GM19025 (cell line): Measurements from ENCODE around the gene TSPAN3.
A peak's percentile ranks its signal among the peaks of the same experiment; 100 is the strongest.

ENCODE experiments used
- ATAC-seq: cut with Tn5 transposase; IDR thresholded peaks from one replicate; pipeline ENCODE4 v1.9.1; 2021; ENCODE audit warnings: mild to moderate bottlenecking, low read depth, moderate library complexity; ENCODE audit not compliant: unreplicated experiment

Gene TSPAN3

DNA sequence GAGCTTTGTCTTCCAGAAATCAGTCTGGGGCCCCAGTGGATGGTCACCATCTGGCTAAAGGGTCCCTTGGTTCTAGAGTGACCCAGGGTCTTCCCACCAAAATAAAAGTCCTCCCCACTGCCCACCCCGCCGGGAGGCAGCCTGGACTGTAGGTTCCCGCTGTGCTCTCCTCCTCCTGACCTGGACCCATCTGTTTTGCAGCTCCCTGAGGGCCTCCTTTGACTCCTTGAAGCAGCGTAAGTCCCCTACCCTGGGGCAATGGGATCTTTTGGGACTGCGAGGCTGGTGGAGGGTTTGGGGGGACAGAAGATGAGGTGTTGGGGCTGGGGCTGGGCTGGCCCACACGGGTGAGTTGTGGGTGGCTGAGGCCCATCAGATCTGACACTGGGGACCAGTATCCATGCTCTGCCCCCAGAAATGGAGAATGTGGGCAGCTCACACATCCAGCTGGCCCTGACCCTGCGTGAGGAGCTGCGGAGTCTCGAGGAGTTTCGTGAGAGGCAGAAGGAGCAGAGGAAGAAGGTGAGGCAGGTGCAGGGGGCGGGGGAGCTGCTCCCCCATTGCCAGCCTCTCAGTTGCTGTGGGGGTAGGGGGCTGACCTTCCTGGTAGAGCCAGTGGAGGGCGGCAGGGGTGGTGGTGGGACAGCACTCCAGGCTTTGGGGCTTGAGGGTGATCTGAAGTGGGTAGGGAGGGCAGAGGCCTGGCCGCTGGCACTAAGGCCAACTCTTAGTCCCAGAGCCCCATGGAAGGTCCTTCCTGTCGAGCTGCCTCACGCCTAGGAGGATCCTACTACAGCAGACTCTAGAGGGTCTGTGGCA lies 45.6 kb downstream of the TSPAN3 start:
- ATAC-seq = no peak

DNA sequence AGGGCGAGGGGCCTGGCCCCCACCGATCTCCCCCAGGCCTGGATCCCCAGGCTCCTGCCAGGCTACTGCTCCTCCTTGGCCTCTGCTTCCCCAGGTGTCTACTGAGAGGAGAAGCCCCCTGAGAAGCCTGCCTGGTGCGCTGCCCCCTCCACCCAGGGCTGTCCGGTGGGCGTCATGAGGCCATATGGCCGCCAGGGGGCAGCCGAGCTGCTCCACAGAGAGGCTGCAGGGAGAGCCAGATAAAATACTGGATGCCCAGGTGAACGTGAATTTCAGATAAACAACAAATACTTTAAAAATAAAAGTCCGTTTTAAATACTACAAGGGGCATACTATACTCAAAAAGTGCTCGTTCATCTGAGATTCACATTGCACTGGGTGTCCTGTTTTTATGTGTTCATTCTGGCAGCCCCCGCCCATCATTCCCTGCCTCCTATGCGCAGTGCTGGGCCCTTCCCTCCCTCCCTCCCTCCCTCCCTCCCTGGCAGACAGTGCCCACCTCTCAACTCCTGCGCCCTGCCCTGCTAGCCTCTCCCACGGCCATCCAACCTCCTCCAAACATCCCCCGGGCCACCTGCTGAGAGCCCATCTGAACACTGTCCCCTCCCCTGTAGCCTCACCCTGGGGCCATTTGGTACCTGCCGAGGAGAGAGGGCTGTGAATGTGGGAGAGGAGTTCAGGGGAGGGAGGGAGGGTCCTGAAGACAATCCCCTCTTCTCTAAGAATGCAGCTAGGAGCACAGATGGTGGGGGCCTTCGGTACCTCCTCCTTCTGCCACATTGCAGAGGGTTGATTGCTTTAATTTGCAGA lies 46.4 kb downstream of the TSPAN3 start:
- ATAC-seq = no peak

DNA sequence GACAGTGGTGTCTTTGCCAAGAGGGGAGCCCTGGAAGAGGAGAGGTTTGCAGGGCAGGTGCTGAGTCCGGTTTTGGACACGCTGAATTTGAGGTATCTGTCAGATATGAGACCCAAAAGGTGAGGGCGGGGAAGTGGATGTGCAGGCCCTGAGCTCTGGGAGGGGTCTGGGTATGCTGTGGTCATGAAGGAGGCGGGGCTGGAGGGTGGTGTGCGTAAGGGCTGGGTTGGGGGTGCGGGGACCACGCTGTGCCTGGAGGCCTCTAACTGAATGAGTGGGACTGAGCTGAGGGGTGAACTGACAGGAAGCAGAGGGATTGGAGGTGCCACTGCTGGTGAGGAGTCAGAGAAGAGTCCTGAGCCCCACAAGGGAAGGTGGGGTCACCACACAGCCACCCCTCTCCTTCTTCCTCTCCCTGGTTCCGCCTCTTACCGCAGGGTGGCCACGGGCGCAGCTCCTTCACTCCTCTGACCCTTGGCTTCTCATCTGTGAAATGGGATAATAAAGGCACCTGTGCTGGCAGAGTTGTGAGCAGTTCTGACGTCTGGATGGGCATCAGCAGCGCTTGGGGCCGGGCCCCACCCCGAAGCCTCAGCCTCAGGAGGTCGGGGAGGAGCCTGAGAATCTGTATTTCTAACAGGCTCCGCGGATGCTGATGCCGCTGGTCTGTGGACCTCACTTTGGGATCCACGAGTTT lies 47.2 kb downstream of the TSPAN3 start:
- ATAC-seq = no peak

DNA sequence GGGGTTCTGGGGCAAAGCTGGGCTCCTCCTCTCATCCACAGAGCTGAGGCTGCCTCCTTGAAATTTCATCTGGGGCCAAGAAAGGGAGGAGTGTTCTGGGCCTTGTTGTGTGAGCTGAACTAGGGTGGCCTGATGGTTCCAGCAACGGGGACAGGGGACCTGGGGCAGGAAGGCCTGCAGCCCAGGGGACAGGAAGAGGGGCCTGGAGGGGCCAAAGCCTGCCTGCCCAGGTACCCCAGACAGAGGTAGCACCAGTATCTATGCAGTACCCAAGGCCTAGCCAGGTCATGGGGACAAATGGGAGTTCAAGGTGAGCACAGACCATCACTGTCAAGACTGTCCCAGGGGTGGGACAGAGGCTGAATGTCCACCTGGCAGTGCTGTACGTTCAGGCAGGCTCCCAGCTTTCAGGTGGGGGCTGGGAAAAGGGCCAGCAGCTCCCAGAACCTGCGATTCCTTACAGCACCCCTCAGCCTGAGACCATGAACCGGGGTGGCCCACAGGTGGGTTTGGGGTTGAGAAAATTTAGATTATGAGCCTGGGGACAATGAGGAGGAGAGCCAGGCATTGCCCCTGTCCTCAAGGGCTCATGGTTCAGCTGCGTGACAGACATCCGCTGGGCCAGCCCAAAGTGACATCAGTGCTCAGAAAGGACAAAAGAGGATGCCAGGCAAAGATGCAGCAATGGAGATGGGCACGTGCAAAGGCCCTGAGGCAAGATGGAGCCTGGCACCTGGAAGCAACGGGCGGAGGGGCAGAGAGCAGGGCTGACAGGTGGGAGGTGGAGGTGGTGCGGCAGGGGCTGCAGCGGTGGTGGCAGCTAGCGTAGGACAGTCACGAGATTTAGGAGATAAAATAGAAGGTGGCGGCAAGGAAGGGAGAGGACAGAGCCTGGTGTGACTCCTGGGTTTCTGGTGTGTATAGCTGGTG lies 48.0 kb downstream of the TSPAN3 start:
- ATAC-seq = no peak

DNA sequence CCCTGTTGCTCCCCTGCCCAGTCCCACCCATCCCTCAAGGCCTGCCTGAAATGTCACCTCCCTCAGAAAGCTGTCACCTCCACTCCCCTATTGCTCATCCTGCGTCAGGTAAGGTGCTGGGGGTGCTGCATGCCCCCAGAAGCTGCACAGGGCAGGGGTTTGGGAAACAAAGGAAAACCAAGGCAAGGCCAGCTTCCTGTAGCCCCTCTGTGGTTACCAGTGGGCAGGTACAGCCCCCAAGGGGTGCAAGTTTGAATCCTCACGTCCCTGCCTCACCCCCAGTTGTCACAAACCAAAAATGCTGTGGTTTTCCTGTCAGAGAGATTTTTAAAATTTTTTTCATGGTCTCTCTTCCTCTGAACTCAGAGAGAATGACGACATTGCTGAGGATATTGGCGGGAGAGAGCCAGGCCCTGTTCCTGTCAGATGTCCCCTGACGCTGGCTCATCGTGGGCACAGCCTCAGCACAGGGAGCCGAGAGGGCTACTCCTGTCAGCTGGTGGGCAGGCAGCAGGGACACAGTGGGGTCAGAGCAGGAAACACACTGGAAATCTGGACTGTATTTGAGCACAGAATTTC lies 49.0 kb downstream of the TSPAN3 start:
- no peak for ATAC-seq

DNA sequence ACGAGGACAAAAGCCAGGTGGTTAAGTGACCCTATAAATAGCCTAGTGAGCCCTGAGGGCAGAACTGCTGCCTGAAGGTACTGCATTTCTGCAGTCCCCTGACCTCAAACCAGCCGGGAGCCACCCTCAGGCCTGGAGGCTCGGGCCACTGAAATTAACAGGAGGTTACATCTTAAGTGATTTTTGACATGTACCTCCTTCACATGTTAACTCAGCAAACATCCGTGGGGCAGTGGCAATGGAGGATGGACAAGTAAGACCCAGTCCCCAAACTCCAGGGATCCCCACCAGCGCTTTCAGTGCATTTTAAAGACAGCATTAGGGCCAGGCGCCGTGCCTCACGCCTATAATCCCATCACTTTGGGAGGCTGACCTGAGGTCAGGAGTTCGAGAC lies 49.8 kb downstream of the TSPAN3 start:
- ATAC-seq = no peak

DNA sequence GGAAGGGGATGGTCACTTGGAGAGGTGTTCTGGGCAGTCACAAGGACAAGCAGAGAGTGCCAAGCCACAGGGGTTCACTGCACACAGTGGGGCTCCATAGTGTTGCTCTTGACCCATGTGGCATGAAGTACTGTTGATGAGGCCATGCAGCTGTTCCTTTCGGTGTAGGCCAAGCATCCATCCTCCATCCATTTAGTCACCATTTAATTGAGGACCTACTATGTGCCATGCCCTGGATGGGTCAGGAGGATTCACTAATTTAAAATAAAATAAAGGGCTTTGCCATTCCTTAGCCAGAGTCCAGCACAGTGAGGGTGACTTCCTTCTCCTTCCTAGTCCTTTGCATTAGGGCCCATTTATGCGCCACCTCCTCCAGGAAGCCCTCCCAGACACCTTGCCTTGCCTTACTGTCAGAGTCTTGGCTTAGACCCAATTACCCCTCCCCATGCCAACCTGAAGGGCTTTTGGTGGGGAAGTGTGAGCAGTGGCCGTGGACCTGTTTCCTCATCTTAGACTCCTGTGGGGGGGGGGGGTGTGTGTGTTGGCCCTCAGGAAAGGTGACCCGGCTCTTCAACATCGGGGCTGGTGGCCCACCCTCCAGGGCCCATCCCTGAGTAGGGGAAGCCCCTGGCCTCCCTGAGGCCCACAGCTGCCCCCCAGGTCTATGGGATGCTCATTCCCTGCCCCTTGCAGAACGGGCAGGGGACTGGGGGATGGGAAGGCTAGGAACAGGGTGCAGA lies 50.4 kb downstream of the TSPAN3 start:
- no peak for ATAC-seq

DNA sequence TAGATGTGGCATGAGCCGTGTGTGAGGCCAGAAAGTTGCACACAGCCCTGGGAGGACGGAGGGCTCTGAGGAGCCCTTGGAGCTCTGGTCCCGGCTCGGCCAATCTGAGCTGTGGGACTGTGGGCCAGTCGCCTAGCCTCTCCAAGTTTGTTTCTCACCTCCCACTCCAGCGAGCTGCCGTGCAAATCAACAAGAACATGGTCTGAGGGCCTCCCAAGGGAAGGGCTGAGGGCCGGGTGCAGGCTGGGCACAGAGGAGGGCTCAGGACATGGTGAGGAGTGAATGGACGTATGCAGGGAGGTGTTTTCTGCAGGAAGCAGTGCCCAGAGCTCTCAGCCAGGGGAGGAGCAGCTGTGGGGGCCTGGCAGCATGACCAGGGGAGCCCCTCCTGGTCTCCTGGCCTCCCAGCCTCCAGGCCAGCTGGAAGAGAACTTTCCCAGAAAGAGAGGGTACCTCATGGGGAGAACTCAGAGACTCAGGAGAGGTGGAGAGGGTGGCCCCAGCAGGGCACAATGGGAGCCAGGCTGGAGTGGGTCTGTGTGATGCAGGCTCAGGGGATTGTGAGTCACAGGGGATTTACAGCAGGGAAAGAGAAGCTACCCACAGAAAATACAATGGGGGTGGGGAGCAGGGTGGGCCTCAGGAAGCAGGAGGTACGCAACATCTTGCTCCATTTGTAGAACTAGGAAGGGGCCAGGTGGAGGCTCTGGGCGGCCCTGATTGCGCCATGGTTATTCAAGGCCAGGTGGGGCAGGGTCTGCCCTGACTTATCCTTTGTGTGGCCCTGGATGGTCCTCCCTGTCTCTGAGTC lies 51.2 kb downstream of the TSPAN3 start:
- ATAC-seq = no peak

DNA sequence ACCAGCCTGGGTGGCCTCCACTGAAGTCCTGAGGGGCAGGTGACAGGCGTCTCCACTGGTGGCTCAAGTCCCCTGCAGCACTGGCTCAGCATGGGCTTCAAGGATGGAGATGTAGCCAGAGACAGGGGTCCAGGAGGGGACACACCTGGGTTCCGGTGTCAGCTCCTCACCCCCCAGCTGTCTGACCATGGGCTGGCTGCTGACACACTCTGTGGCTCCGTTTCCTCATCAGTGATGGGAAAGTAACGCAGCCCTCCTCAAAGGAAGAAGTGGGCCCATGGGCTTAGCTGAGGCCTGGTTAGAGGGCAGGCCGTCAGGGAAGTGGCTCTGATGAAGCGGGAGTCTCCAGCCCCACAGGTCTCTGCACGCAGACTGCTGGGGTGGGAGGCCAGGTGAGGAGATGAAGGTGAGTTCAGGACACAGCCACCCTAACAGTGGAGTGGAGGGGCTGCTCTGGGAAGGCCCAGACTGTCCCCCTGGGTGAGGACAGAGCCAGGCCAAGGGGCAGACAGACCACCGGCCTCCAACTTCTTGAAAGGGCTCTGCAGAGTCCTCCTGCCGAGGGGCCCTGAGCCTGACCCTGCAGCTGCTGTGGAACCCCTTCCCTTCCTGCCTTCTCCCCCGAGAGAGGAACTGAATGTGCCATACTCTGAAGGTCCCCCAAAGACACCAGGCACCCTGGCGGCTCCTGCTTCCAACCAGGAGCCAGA lies 52.0 kb downstream of the TSPAN3 start:
- ATAC-seq = no peak

DNA sequence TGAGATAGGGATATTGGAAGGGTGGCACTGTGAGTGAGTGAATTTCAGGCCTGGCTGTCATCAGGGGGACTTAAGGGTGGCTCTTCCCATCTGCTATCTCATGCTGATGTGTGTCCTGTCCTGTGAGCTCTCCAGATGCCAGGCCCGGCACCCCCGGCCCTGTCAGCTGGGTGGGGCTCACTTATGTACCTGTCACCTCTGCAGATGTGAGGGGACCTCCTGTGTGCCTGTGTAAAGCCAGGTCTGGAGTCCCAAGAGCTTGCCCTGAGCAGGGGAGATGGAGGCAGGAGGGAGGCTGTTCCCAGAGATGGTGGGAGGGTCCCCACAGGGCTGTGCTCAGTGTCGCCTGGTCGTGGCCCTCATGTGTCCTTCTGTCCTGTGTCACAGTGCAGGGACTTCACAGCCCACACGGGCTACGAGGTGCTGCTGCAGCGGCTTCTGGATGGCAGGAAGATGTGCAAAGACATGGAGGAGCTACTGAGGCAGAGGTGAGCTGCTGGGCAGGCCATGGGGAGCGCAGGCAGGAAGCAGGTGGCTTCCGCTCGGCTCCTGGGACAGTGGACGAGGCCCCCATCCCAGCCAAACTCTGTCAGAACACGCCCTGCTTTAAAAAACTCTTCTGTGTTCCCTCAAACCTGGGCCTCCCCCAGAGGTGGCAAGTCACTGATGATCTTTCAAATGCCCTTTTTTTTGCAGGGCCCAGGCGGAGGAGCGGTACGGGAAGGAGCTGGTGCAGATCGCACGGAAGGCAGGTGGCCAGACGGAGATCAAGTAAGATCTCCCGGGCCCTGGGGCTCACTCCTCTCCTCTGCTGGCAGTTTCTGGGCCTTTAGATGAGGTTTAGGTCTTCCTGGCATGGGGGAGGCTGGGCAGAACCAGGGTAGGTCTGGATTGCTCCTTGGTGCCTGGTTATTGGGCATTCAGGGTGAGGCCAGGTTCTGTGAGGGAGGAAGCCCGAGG lies 52.9 kb downstream of the TSPAN3 start:
- no peak for ATAC-seq

DNA sequence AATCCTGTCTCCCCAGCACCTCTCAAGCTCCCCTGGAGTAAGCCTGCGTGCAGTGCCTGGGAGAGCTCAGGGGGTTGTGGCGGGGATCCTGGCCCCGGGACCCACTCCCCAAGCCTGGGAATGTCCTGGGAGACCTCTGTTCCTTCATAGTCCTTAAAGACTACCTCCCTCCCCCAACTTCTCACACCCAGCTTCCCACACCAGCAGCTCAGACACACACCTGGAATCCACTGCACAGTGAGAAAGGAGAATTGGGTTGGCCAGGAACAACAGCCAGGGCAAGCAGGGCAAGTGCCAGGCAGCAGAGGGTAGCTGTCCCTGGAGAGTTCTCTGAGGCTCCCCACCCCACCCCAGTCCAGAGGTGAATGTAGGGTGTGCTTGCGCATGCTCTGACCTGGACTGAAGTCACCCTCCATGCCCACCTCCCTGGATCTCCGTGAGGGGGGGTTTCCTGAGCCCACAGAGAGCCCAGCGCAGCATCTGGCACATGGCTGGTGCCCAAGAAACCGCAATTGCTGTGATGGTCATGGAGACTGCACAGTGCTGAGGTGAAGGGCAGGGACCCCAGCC lies 53.7 kb downstream of the TSPAN3 start:
- ATAC-seq = no peak

DNA sequence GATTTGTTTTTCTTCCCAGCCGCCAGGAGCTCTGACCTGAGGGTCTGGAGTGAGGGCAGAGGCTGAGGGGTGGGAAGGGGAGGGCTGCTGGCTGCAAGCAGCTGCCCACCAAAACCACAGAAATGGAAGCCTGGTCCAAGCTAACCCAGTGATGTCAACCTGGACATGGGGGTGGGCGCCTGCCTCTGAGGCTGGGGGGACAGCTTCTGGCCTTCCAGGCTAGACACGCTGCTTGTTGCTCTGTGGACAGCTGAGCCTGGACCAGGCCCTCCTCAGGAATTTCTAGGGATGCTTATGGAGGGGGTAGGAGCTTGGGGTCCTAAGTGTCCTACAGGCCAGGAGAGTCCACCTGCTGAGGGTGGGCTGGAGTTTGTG lies 54.6 kb downstream of the TSPAN3 start:
- no peak for ATAC-seq

DNA sequence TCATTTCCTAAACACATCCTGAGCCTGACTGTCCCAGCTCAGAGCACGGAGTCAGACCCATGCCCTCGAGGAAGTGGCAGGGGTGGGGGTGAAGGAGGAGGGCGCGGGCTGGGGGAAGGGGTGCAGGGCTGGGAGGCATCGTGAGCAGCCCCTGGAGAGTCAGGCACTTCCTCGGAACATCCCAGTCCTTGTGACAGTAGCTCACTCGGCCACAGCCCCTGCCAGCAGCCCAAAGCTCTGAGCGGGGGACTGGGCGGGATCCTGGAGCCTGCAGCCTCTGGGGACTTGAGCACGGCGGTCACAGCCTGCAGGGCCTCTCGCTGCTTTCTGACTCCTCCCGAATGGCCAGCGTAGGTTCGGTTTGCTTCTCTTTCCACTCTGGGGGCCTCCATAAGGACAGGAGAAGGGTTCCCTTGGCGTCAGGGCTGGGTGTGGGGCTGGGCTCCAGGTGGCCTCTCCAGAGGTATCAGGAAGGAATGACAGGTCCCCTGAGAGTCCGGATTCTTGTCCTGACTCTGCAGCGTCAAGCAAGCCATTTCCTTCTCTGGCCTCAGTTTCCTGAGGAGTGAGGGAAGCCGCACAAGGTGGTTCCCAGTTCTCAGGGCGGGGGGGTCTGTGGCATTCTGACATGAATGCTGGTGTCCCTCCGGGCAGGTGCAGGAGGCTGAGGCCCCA lies 55.1 kb downstream of the TSPAN3 start:
- ATAC-seq = no peak

DNA sequence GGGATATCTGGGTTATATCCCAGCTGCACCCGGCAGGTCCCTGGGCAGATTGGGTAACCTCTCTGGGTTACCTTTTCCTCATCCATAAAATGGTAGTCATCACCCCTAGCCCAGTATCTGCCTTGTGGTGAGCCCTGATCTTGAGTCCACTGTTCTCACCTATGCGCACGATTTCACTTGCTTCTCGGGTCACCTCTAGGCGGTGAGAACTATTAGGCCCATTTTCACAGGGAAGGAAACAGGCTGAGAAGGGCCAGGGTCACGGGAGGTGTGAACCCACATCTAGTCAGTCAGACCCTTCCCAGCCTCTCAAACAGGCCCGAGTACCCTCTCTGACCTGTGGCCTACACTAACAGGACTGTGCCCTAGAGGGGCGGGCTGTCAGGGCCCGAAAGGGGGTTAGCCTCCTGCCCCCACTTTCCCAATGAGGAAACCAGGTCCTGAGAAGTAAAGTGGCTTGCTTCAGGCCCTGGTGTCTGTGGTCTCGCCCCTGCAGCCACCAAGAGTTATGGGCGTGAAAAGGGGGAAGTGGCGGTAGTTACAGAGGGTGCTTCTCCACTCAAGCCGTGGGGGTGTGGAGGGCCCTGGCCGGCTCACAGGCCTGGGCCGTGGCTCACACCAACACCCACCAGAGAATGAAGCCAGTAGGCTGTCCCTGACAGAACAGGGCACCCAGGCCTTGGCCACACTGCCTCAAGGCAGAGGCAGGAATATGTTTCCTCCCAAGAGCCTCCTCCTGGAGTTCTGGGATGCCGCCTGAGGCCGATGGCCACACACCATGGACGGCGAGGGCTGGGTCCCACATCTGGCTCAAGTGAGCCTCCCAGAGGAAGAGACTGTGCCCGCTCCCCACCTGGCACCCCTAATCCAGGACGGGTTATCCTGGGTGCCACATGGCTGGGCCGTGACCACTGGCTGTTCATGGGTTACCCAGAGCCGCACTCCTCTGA lies 56.5 kb downstream of the TSPAN3 start:
- peak; percentile 45 for ATAC-seq

DNA sequence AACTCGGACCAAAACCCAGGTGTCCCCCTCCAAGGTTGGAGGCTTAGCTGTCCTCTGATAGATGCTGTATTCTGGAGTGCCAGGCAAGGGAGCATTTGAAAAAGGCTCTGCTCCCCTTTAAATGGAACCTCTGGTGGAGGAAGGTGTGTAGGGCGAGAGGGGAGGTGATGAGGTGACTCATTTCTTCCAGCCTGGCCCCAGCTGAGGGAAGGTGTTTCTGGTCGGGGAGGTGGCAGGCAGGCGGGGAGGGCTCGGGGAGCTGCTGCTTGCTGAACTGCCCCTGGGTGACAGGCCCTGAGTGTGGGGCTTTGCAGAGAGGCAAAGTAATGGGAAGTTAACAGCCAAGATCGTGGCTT lies 57.2 kb downstream of the TSPAN3 start:
- peak; percentile 40 for ATAC-seq
